Measurements from ENCODE around the gene LOXL1. TPM values are rescaled to one million over a fixed set of nuclear protein-coding genes. Genes with fewer than 3 reads are reported as not detected.
A peak's percentile ranks its signal among the peaks of the same experiment; 100 is the strongest.

The LOXL1 gene
- total and polyA plus RNA-seq, 2 of the 13 experiments (the other 11 are each of a cell fraction or from before 2014, with no cell fraction given): 0.51 to 1.3 TPM

GRCh38 chr15:73991726-73992593, 65.7 kb downstream of the LOXL1 start, which contains the start of gene STOML1 (continued):
- TF ChIP-seq TP53 (CRISPR knock-in tag; conservative IDR thresholded peaks at IDR 0.05) (no peak), SRF (IDR thresholded peaks at IDR 0.05; ENCODE audit: low read depth, low read length) (no peak), SAFB2 (CRISPR knock-in tag; IDR thresholded peaks at IDR 0.05; ENCODE audit: borderline replicate concordance, low read depth) (no peak; the same call in 1 of the 2 replicates), SNAI1 (CRISPR knock-in tag; IDR thresholded peaks at IDR 0.05; ENCODE audit: borderline replicate concordance) (no peak), ZNF775 (CRISPR knock-in tag; IDR thresholded peaks at IDR 0.05; ENCODE audit: borderline replicate concordance) (no peak), JARID2 (CRISPR knock-in tag; IDR thresholded peaks at IDR 0.05; ENCODE audit: insufficient replicate concordance) (no peak), ZNF660 (CRISPR knock-in tag; IDR thresholded peaks at IDR 0.05; ENCODE audit: borderline replicate concordance, low read depth) (no peak), PHF8 (CRISPR knock-in tag; IDR thresholded peaks at IDR 0.05) (peak; percentile 64), RBM39 (IDR thresholded peaks at IDR 0.05; ENCODE audit: low read depth, low read length, poor library complexity, severe bottlenecking) (no peak), HOXA7 (CRISPR knock-in tag; IDR thresholded peaks at IDR 0.05) (no peak), SP2 (CRISPR knock-in tag; IDR thresholded peaks at IDR 0.05) (peak; percentile 65), POGZ (CRISPR knock-in tag; IDR thresholded peaks at IDR 0.05) (peak; percentile 88), ZNF501 (CRISPR knock-in tag; IDR thresholded peaks at IDR 0.05) (no peak), MYC (CRISPR knock-in tag; IDR thresholded peaks at IDR 0.05; ENCODE audit: borderline replicate concordance) (peak; percentile 65; the same call in 1 of the 2 replicates), ZNF350 (CRISPR knock-in tag; IDR thresholded peaks at IDR 0.05; ENCODE audit: borderline replicate concordance, low read depth) (no peak), ZGPAT (CRISPR knock-in tag; IDR thresholded peaks at IDR 0.05) (peak; percentile 70; the same call in 1 of the 2 replicates), ESRRA (CRISPR knock-in tag; IDR thresholded peaks at IDR 0.05; ENCODE audit: low read depth) (no peak; the same call in 1 of the 2 replicates), ZNF232 (CRISPR knock-in tag; IDR thresholded peaks at IDR 0.05; ENCODE audit: borderline replicate concordance) (no peak), EED (CRISPR knock-in tag; IDR thresholded peaks at IDR 0.05) (no peak), HNRNPLL (IDR thresholded peaks at IDR 0.05; ENCODE audit: low read depth, low read length, poor library complexity, severe bottlenecking) (peak; percentile 74), MTA3 (CRISPR knock-in tag; IDR thresholded peaks at IDR 0.05) (no peak), PHF5A (CRISPR knock-in tag; IDR thresholded peaks at IDR 0.05; ENCODE audit: low read depth, unreplicated experiment) (no peak), ATF7 (IDR thresholded peaks at IDR 0.05) (no peak), ATF7 (CRISPR knock-in tag; IDR thresholded peaks at IDR 0.05) (no peak), HNF1B (CRISPR knock-in tag; IDR thresholded peaks at IDR 0.05) (no peak), ZBTB26 (CRISPR knock-in tag; IDR thresholded peaks at IDR 0.05; ENCODE audit: borderline replicate concordance) (no peak), U2AF1 (optimal IDR thresholded peaks at IDR 0.05; ENCODE audit: low read depth, low read length) (no peak)
